ENCODE results near the gene C9orf40. TPM values are rescaled to one million over a fixed set of nuclear protein-coding genes. Genes with fewer than 3 reads are reported as not detected.

C9orf40 gene
- total RNA-seq, 1 donor from 2014 or later = 19.3 TPM

GRCh38 chr9:74901001-74901400, 51.7 kb downstream of the C9orf40 start:
- Mint-ChIP-seq H3K9me3 (no peaks in the 10 kb centered on the region), H3K27me3 (ENCODE audit: insufficient read depth, low read depth) (peaks cover 2% of the 10 kb centered on the region), H3K36me3 (no peaks in the 10 kb centered on the region), H3K27ac (no peak overlapping the region), H3K4me3 (no peak overlapping the region), H3K4me1 (no peaks in the 10 kb centered on the region)
- Histone ChIP-seq H3K4me3 (no peak overlapping the region), H3K4me2 (no peak overlapping the region), H3K27me3 (no peaks in the 10 kb centered on the region), H3F3A (ENCODE audit: low read depth) (no peaks in the 10 kb centered on the region), H3K9me3 (ENCODE audit: low read depth) (no peaks in the 10 kb centered on the region), H3K9ac (no peak overlapping the region), H3K79me2 (ENCODE audit: low read depth) (no peaks in the 10 kb centered on the region), H2AFZ (replicated peaks) (no peak overlapping the region), H3K4me1 (no peaks in the 10 kb centered on the region), H3K27ac (no peak overlapping the region), H3K36me3 (no peaks in the 10 kb centered on the region), H4K20me1 (ENCODE audit: low read depth) (no peaks in the 10 kb centered on the region)
- DNase-seq (ENCODE audit: low spot score) = no peak
- TF ChIP-seq, protein P1, sequence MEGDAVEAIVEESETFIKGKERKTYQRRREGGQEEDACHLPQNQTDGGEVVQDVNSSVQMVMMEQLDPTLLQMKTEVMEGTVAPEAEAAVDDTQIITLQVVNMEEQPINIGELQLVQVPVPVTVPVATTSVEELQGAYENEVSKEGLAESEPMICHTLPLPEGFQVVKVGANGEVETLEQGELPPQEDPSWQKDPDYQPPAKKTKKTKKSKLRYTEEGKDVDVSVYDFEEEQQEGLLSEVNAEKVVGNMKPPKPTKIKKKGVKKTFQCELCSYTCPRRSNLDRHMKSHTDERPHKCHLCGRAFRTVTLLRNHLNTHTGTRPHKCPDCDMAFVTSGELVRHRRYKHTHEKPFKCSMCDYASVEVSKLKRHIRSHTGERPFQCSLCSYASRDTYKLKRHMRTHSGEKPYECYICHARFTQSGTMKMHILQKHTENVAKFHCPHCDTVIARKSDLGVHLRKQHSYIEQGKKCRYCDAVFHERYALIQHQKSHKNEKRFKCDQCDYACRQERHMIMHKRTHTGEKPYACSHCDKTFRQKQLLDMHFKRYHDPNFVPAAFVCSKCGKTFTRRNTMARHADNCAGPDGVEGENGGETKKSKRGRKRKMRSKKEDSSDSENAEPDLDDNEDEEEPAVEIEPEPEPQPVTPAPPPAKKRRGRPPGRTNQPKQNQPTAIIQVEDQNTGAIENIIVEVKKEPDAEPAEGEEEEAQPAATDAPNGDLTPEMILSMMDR (IDR thresholded peaks at IDR 0.05) = no peak
- TF ChIP-seq EZH2phosphoT487 (IDR thresholded peaks at IDR 0.05) = no peak

Other genes with a start within 250 kb of the C9orf40 start
- gene TRPM6, start 65.0 kb downstream of the C9orf40 start, total RNA-seq (ENCODE audit: low replicate concordance) = 0.09 TPM in 1 of 2 replicates, not detected in the other
- 37.2 and 41.1 TPM in 2 replicates for gene CARNMT1, start 75.4 kb upstream of the C9orf40 start, total RNA-seq (ENCODE audit: low replicate concordance)
- gene NMRK1, start 135.2 kb upstream of the C9orf40 start, total RNA-seq (ENCODE audit: low replicate concordance) = 1.7 and 2.3 TPM in 2 replicates
- 1.3 and 2.7 TPM in 2 replicates for gene OSTF1, start 135.6 kb upstream of the C9orf40 start, total RNA-seq (ENCODE audit: low replicate concordance)

Data from neural progenitor cell (in vitro differentiated cells).